Measurements from ENCODE around the gene ZNF609.

DNA sequence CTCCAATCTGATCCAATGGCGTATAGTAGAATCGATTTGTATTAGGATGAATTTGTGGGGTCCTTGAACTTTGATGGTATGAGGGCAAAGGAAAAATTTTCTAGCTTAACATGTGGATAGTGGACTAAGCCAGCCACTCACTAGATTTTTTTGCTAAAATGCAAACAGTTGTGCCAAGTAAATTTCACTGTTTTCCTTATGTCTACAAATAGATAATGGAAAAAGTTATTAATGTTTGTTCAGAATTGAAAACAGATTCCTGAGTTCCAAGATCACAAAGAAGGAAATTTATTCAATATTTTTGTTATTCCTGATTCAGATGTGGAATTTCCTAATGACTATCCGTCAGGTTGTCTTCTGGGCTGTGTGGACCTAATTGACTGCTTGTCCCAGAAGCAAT lies 35.2 kb upstream of the ZNF609 start:
- TF ChIP-seq POLR2A (IDR thresholded peaks at IDR 0.05): no peak
- TF ChIP-seq, protein P1, sequence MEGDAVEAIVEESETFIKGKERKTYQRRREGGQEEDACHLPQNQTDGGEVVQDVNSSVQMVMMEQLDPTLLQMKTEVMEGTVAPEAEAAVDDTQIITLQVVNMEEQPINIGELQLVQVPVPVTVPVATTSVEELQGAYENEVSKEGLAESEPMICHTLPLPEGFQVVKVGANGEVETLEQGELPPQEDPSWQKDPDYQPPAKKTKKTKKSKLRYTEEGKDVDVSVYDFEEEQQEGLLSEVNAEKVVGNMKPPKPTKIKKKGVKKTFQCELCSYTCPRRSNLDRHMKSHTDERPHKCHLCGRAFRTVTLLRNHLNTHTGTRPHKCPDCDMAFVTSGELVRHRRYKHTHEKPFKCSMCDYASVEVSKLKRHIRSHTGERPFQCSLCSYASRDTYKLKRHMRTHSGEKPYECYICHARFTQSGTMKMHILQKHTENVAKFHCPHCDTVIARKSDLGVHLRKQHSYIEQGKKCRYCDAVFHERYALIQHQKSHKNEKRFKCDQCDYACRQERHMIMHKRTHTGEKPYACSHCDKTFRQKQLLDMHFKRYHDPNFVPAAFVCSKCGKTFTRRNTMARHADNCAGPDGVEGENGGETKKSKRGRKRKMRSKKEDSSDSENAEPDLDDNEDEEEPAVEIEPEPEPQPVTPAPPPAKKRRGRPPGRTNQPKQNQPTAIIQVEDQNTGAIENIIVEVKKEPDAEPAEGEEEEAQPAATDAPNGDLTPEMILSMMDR (IDR thresholded peaks at IDR 0.05): no peak
- TF ChIP-seq POLR2AphosphoS5 (IDR thresholded peaks at IDR 0.05): no peak
- TF ChIP-seq EP300 (IDR thresholded peaks at IDR 0.05): no peak

Measured in gastroesophageal sphincter (tissue), 3 donors.